Measurements from ENCODE around the gene LMAN1L. TPM values are rescaled to one million over a fixed set of nuclear protein-coding genes. Genes with fewer than 3 reads are reported as not detected.

Gene LMAN1L
- total RNA-seq, 4 donors from 2014 or later = not detected

- no peak overlapping the region for H3K27ac ChIP-seq
- H3K27me3 ChIP-seq = no peaks in the 10 kb centered on the region
- H3K4me1 ChIP-seq = peaks cover 0 to 9% of the 10 kb centered on the region in 2 donors
- TF ChIP-seq POLR2A (IDR thresholded peaks at IDR 0.05) (no peak), CTCF (IDR thresholded peaks at IDR 0.05 in 4 of 5, conservative IDR thresholded peaks at IDR 0.05 in 1 of 5) (no peak)
- no peaks in the 10 kb centered on the region for H3K9me3 ChIP-seq
- DNase-seq (no peak), ATAC-seq (no peak)
- in situ Hi-C loops (cut with MboI; ENCODE audit: low sequenced_read_pairs in 4 of 4) (loop anchor here (5.0 to 25.0 kb wide), 4 partner anchors 139 to 386 kb away; no protein-coding TSS in a partner anchor), intact Hi-C loops (cut with DNase I; ENCODE audit: low total_unique reads) (no loop called here)
- no peaks in the 10 kb centered on the region for H3K36me3 ChIP-seq
- no peak overlapping the region for H3K4me3 ChIP-seq
These were observed 38.8 kb upstream of the LMAN1L start for GRCh38 chr15:74773731-74774252.

- Histone ChIP-seq H3K27ac (no peak overlapping the region), H3K36me3 (no peaks in the 10 kb centered on the region), H3K9me3 (no peaks in the 10 kb centered on the region), H3K27me3 (no peaks in the 10 kb centered on the region), H3K4me1 (peaks cover 0 to 9% of the 10 kb centered on the region in 2 donors), H3K4me3 (no peak overlapping the region)
- TF ChIP-seq POLR2A (IDR thresholded peaks at IDR 0.05) (no peak), CTCF (IDR thresholded peaks at IDR 0.05 in 4 of 5, conservative IDR thresholded peaks at IDR 0.05 in 1 of 5) (no peak)
- DNase-seq = no peak
- intact Hi-C loops (cut with DNase I; ENCODE audit: low total_unique reads) = no loop called here
- no peak for ATAC-seq
- in situ Hi-C loops (cut with MboI; ENCODE audit: low sequenced_read_pairs in 4 of 4) = loop anchor here in 3 of 4 donors (5.0 to 10.0 kb wide), 3 partner anchors 67 to 170 kb away; partner anchors contain the start of gene ULK3 (in 1 of the 3)
These were observed 37.5 kb upstream of the LMAN1L start for GRCh38 chr15:74775132-74775562.

GRCh38 chr15:74775894-74776293 lies 36.7 kb upstream of the LMAN1L start:
- no peak for TF ChIP-seq CTCF (IDR thresholded peaks at IDR 0.05 in 4 of 5, conservative IDR thresholded peaks at IDR 0.05 in 1 of 5)
- Histone ChIP-seq H3K36me3 (no peaks in the 10 kb centered on the region), H3K4me3 (no peak overlapping the region), H3K27me3 (no peaks in the 10 kb centered on the region), H3K27ac (no peak overlapping the region), H3K4me1 (peaks cover 5 to 9% of the 10 kb centered on the region in 2 donors), H3K9me3 (no peaks in the 10 kb centered on the region)
- intact Hi-C loops (cut with DNase I; ENCODE audit: low total_unique reads) (no loop called here), in situ Hi-C loops (cut with MboI; ENCODE audit: low sequenced_read_pairs in 4 of 4) (loop anchor here in 3 of 4 donors (5.0 to 10.0 kb wide), 3 partner anchors 66 to 169 kb away; partner anchors contain the start of gene ULK3 (in 1 of the 3))
- DNase-seq (no peak), ATAC-seq (no peak)

- Histone ChIP-seq H3K9me3 (no peaks in the 10 kb centered on the region), H3K4me3 (no peak overlapping the region), H3K4me1 (peaks cover 14 to 16% of the 10 kb centered on the region in 2 donors), H3K36me3 (no peaks in the 10 kb centered on the region), H3K27ac (no peak overlapping the region), H3K27me3 (no peaks in the 10 kb centered on the region)
- TF ChIP-seq CTCF (IDR thresholded peaks at IDR 0.05 in 4 of 5, conservative IDR thresholded peaks at IDR 0.05 in 1 of 5) (no peak), POLR2A (IDR thresholded peaks at IDR 0.05) (no peak)
- DNase-seq (no peak), ATAC-seq (no peak)
- in situ Hi-C loops (cut with MboI; ENCODE audit: low sequenced_read_pairs in 4 of 4) (loop anchor here in 3 of 4 donors (5.0 to 10.0 kb wide), 3 partner anchors 65 to 168 kb away; partner anchors contain the start of gene ULK3 (in 1 of the 3)), intact Hi-C loops (cut with DNase I; ENCODE audit: low total_unique reads) (no loop called here)
These were observed 35.5 kb upstream of the LMAN1L start for GRCh38 chr15:74776821-74777768.
